C4-2B (cell line): ENCODE measurements around the gene HIP1R.

Experiments
- H3K27ac ChIP-seq: fragments of 450-650 bp; 2 replicates; pipeline ENCODE4 v1.5.1; 2017
- CTCF ChIP-seq: fragments of 450-650 bp; conservative IDR thresholded peaks from 2 replicates; pipeline ENCODE4 v1.5.1; 2017; ENCODE audit warnings: mild to moderate bottlenecking
- ZFX ChIP-seq: fragments of 450-650 bp; IDR thresholded peaks from 2 replicates; pipeline ENCODE4 v1.6.1; 2017

The HIP1R gene

DNA sequence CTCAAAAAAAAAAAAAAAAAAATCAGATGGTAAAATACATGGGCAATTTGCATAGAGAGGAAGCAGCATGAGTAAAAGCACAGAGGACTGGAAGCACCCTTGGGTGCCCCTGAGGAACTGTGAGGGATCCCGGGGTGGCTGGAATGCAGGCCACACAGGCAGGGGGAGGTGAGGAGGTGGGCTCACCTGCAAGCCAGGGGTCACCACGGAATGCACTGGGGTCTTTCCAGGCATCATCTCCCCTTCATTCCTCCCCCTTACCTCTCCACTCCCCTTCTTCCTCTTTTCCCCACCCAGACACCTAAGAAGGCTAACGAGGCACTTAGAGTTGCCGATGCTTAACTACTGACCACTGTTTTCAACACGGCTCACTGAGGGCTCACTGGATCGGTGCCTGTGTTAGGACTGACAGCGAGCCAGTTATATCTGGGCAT, 14.4 kb upstream of the HIP1R start:
- H3K27ac ChIP-seq, result no peak overlapping the region
- TF ChIP-seq CTCF (no peak), ZFX (no peak)

GRCh38 chr12:122823429-122823828, 11.8 kb upstream of the HIP1R start:
- TF ChIP-seq CTCF (no peak), ZFX (no peak)
- no peak overlapping the region for H3K27ac ChIP-seq

DNA sequence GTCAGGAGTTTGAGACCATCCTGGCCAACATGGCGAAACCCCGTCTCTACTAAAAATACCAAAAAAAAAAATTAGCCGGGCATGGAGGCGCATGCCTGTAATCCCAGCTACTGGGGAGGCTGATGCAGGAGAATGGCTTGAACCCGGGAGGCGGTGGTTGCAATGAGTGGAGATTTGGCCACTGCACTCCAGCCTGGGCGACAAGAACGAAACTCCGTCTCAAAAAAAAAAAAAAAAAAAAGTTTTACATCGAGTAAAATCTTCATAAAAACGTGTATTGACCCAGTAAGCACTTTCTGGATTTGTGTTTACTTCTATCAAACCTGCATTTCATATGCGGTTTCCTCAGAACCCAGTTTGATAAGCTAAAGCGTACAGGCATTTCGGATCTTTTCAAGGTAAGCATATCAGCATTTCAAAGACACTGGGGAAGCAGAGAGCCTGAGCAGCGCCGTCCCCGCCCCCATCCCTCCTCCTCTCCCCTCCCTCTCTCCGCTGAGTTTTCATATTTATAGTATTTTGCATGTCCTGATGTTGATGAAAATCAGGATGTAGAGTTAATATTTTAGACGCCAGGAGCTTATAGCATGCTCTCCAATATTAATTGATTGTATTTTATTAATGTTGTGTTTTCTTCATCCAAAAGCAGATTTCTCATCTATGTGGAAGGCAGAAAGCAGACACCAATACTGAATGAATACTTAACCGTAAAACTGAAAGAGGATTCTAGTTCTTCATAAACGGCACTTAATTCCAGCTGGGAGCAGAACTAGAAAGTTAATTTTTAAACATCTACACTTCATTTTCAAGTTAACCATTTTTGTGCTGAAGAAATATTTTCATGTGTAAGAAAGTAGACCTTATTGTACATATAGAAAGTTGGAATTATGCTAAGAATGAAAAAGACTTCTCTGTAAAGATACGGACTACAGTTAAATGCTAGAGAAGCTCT, 9.2 kb upstream of the HIP1R start:
- TF ChIP-seq CTCF (no peak), ZFX (no peak)
- H3K27ac ChIP-seq, result no peak overlapping the region

DNA sequence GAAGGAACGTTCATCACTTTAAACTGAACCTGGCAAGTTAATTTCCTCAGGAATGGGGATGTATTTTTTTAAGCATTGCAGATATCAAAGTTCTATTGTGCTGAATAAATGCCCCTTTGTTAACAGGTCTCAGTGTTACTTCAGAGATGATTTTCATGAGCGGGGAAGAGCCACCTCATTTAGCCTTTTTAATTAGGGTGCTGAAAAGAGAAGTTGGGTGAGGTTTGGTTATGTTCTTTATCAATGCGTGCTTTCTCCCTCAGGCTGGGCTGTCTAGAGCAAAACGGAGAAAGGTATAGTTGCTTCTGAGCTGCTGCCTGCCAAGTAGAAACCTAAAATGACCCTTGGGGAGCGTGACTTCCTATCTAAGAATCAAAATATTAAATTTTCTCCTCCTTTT, 8.0 kb upstream of the HIP1R start:
- TF ChIP-seq ZFX (no peak), CTCF (no peak)
- no peak overlapping the region for H3K27ac ChIP-seq

DNA sequence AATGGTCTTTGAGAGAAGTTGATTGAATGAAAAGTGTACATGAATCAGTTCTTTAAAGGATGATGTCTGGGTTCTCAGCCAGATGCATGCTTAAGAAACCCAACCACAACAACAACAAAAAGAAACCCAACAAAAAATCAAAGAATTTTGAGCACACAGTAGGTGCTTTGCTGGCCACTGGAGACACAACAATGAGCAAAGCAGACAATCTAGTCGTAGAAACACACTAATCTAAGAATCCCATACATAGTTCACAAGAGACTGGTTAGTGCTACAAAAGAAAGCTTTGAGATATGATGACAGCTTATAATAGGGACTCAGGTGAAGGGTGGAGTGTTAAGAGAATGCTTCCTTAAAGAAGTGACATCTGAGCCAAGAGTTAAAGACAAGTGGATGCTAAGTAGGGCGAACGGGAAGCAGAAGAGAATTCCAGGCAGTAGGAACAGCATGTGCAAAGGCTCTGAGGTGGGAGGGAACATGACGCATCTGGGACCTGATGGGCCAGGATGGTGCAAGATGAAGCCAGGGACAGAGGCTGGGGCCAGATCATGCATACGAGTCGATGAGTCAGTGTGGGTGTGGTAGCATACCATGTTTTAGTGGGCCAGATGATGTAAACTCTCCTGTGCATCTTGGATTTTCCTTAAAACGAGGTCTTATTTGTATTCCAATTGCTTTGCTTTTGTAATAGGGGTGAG, 4.6 kb upstream of the HIP1R start:
- TF ChIP-seq CTCF, result no peak
- no peak for TF ChIP-seq ZFX

GRCh38 chr12:122834104-122834920, 945 bp upstream of the HIP1R start:
- no peak overlapping the region for H3K27ac ChIP-seq
- TF ChIP-seq CTCF (no peak), ZFX (no peak)

More for the DNA sequence above, 4.6 kb upstream of the HIP1R start:
- no peak overlapping the region for H3K27ac ChIP-seq
